GM18499 (cell line): ENCODE measurements around the gene ALPG.
"Not testable (repeated sequence)": the region's sequence is repeated elsewhere in the genome, so short reads cannot be mapped to it uniquely, and the experiment has no call there.

ENCODE experiments used
- ATAC-seq: cut with Tn5 transposase; IDR thresholded peaks from one replicate; pipeline ENCODE4 v1.9.1; 2021; ENCODE audit warnings: moderate number of reproducible peaks; ENCODE audit not compliant: insufficient read depth, unreplicated experiment

Gene ALPG

DNA sequence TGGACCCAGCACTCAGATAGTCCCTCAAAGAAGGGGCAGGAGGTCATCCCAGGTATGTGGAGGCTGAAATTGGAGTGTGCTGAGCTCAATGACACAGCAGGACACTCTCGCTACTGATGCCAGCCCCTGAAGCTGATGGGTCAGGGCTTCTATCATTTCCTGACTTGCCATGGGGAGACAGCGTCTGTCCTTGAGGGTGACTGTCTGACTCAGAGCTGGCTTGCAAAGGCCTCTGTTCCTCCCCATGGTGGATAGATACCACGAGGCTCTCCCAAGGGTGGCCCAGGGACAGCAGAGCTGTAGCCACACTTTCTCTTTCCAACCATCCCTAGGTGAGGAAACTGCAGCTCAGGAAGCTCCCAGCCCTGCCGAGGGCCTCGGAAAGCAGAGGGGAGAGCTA, 10.8 kb downstream of the ALPG start:
- no peak for ATAC-seq

DNA sequence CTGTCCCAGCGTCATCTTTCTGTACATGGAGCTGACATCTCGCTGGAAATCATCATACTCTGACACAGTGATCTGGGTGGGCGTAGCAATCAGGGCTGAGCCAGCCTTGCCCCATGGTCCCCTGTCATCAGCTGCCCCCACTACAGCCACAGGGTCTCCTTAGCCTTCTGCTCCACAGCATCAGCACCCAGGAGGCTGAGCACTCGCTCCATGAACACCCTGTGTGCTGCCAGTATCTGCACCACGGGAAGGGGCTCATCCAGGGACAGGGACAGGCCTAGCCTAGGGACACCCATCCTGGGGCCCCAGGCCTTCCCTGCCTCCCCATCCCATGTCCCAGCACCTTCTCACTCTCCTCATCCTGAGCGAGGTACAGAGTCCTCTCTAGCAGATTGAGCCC, 11.4 kb downstream of the ALPG start:
- no peak for ATAC-seq

DNA sequence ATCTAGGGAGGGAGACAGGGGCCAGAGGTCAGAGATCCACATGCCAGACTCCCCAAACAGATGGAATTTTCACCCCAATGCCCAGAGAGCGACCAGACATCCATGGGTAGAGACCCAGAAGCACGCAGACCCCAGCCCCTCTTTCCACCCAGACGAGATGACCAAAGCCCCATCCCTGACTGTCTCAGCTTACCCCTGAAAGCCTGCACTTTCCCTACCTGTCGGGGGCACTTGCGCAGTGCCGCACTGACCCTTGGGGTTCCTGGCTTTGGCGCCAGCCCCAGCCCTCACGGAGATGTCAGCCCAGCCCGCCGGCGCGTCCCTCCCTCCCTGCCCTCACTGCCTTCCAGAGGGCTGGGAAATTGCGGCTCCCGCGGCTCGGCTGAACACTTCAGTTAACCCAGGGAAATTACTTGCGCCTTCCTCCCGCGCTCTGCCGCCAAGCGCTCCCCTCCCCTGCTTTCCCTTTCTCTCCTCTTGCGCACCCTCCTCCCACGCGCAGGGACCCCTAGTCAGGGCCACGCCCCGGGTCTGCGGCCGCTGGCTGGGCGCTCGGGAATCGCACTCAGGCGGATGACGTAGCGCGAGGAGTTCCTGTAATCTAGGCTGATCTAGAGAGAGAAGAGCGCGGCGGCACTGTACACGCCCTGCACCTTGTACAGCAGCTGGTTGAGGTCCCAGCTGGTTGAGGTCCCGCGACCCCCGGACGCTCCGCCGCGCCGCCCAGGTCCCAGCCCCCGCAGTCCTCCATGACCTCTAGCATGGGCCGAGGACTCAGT, 12.0 kb downstream of the ALPG start:
- ATAC-seq: no peak

DNA sequence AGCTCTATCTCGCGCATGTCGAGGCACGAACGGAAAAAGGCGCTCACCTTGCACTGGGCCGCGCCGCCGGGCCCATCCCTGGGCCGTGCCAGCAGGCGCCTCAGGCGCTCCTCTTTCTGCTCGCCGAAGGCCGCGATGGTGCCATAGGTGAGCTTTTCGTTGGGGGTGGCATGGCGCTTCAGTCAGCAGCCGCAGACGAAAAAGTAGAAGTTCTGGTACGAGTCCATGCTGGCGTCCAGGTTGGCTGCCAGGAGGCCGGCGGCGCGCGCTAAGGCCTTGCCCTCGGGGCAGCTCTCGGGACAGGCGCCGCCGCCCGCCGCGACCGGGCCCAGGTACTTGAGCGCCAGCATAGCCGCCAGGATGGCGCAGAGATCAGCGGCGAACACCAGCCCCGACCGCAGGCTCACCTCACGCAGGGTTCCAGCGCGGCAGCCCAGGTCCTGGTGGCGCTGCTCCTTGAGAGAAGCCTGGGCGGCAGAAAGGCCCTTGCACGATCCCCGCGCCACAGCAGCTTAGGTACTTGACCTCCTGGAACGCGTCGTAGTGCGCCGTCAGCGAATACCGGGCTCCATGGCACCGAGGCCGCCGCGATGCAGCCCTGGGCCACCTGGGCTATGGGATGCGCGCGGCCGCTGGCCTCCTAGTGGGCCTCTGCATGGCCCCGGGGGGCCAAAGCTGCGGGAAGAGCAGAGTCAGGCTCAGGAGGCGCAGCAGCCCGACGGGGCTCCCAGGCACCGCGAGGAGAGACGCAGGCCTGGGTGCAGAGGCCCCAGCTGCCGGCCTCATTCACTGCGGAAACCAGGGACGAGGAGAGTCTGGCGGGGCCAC, 12.8 kb downstream of the ALPG start:
- ATAC-seq: no peak

DNA sequence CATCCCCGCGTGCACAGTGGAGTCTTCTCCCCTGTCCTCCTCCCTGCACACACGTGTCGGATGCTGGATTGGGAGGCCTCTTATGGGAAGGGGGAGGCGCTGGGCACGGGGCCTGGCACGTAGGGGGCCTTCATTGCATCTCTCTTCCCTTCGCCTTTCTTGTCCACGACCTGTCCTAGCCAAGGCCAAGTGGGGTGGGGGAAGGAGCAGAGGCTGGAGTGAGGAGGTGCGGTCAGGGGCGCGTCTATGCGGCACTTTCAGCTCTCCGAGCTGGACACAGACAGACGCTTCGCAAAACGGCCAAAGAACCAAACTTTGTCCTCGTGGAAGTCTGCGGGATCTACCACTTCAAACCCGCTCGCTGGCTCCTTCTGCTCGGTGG, 13.4 kb downstream of the ALPG start:
- ATAC-seq: no peak

DNA sequence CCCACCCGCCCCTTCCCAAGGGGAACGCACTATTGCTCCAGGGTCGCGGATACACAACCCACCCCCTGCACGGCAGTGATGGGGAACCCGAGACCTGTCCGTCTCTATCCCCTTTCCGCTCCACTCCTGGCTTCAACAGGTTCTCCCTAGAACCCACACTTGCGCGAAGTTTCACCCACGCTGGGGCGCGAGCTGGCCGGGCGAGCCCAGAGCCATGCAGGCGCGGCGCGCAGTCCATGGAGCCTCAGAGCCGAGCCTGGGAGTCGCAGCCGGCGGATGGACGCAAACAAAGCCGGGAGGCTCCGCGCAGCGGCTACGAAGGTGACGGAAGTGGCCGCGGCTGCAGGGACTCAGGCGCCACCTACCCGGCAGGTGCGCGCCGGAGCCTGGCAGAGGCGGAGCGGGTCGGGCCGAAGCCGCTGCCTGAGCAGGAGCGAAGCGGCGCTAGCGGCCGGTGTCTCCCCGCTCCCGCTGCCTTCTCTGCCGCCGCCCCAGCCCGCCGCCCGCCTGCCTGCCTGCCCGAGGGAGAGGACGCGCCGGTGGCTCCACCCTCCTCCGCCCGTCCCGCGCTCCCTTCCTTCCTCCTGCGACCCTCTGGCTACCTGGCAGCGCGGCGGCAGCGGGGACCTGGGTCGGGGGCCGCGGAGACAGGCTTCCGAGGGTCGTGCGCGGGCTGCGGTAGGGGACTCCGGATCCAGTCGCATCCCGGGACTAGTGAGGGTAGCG, 14.0 kb downstream of the ALPG start:
- no peak for ATAC-seq

DNA sequence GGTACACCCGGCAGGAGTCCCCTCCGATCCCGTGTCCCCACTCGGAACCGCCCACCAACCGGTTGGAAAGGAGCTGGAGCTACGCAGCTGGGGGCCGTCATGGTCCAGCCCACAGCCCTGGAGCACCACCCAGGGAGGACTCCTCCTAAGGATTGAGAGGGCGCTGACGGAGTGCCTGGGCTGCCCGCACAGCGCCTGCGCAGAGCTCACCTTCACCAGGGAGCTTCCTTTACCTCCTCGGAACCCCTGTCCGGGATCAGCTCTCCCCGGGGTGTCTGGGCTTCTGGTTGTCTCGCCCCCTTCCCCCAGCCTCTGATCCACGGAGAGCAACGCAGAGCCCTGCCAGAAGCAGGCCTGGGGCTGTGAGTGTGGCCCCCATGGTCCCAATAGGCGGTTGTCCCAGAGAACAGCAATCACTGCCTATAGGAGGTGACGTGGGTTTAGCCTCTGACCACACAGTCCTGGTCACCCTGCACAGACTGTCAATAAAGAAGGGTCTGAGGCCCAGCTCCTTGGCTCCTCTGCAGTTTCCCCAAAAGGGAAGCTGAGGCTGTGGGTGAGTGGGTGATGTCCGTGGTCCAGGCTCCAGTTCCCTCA, 14.6 kb downstream of the ALPG start:
- ATAC-seq: no peak

DNA sequence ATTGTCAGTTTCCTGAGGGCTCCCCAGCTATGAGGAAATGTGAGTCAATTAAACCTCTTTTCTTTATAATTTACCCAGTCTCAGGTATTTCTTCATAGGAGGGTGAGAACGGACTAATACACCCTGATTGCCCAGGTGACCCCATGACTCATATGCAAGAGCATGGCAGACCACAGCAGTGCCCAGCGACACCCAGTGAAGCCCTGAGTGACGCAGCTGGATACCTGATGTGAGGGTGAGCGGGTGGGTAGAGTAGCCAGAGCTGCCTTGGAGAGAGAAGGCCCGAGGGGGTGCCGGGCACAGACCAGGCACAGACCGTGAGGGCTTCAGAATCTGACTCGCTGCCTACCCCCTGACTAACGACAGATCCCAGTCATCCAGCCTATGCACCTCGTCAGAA, 15.4 kb downstream of the ALPG start:
- no peak for ATAC-seq

DNA sequence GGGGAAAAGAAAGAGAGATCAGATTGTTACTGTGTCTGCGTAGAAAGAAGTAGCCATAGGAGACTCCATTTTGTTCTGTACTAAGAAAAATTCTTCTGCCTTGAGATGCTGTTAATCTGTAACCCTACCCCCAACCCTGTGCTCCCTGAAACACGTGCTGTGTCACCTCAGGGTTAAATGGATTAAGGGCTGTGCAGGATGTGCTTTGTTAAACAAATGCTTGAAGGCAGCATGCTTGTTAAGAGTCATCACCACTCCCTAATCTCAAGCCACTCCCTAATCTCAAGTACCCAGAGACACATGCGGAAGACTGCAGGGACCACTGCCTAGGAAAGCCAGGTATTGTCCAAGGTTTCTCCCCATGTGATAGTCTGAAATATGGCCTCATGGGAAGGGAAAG, 16.4 kb downstream of the ALPG start:
- ATAC-seq: not testable (repeated sequence)

DNA sequence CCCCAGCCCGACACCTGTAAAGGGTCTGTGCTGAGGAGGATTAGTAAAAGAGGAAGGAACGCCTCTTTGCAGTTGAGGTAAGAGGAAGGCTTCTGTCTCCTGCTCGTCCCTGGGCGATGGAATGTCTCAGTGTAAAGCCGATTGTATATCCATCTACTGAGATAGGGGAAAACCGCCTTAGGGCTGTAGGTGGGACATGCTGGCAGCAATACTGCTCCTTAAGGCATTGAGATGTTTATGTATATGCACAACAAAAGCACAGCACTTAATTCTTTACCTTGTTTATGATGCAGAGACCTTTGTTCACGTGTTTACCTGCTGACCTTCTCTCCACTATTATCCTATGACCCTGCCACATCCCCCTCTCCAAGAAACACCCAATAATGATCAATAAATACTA, 16.8 kb downstream of the ALPG start:
- not testable (repeated sequence) for ATAC-seq

DNA sequence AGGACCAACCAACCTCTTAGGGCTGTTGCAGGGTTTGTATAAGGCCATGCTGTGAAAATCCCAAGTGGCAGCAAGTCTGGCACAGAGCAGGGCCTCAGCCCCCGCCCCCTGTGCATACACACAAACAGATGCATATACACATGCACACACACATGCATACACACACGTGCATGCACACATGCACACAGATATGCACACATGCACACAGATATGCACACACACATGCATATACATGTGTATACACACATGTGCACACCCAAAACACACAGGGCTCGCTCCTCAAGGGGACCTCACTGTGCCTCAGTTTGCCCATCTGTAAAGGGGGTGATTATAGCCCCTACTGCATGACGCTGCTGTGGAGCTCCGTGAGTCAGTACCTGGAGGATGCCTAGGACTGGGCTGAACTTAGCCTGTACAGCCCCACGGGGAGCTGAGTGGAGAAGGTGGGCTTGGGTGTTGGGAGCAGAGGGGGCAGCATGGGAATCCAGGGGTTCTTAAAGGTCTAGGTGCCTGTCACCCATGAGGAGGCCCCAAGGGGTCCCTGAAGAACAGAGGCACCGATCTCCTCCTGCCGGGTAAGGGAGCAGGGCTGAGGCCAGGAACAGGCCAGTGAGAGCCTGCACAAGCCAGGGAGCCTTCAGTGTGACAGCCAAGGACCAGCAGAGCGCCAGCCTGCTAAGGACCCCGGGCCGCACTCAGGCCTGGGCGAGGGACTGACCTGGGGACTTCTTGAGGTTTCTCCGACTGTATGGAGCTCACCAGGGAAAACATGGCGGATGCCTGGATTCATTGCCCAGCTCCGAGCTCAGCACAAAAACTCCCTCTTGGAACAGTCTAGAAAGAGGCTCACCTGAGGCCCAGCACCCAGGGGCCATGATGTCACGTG, 25.3 kb downstream of the ALPG start:
- no peak for ATAC-seq

DNA sequence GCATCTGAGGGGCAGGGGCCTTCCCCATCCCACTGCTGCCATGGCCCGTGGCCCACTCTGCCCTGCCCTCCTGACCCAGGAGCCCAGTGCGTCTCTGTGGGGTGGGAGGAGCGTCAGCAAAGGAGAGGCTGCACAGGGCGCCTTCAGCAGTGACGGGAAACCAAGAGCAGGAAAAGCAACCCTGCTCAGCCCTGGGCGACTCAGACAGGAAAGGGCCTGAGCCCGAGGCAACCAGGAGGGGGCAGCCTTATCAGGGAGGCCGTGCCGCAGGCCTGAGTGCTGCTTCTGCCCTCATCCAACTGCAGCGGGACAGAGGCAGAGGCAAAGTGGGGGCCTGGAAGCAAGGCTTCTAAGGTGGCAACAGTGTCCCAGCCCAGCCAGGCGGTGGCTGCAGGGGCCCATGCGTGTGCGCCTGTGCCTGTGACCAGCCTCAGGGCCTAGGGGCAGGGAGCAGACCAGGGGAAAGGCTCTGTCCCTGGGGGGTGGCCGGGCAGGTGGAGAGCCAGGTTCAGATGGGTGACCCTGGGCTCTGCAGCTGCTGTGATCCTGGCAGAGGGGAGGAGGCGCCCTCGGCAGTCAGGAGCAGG, 26.0 kb downstream of the ALPG start:
- ATAC-seq: no peak

DNA sequence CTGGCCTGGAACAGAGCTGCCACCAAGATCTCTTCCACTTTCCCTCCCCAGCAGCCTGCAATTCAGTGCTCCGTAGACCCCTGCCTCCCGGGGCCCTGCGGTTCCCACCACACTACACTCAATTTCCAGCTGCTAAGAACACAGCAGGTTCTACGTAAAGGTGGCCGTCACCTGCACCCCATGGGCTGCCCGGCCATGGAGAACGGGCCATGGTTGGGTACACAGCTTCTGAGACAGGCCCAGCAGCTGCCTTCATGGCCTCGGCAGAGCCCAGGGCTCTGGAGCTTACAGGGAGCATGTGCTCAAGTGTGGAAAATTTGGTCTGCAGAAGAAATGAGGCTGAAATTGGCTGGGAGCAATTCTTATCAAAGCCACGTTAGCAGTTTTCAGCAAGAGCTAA, 27.0 kb downstream of the ALPG start:
- not testable (repeated sequence) for ATAC-seq

DNA sequence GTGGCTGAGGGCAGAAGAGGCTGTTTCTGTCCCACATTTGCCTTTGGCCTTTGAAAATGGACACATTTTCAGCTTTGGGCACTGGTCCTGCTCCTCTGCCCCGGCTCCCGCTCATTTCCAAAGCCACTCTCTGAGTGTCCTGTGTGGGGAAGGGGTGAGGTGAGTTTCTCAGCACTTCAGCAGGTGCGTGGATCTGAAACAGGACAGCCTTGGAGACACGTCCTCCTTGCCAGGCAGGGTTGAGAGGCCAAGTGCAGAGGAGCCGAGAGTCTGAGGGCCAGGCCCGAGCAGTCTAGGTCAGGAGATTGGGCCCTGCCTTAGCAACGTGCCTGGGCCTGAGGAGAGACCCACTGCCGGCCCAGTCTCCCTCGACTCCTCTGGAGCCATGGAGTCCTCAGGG, 27.4 kb downstream of the ALPG start:
- ATAC-seq: no peak

DNA sequence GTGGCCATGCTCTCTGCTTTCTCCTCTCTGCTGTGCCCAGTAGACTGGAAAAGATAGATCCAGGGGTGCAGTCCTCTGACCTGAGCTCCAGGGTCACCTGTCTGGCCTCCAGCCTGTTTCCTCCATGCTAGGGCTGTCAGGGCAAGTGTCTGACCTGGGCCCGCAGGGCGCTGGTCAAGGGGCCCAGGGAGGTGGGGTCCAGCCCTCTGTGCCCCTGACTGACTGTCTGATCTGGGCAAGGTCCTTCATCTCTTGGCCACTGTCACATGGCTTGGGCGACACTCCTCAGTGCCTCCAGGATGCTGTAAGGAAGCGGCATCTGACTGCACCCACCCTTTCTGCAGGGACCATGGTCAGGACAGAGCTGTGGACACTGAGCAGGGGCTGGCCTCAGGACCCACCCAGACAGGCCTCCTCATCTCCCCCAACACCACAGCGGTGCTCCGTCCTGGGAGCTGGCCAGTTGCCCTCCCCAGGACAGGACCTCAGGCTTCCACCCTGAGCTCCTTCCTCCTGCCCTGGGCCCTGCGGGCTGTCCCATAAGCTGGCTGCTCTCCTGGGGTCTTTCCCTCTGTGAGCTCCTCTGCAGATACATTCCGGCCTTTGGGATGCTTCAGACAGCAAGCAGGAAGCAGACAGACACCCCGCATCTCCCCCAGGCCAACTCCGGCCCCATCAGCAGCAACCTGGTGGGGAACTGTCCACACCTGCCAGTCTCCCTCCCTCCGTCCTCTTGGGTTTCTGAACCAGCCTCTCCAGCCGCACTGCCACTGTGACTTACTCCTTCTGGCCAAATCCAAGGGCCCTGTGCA, 28.1 kb downstream of the ALPG start:
- no peak for ATAC-seq

DNA sequence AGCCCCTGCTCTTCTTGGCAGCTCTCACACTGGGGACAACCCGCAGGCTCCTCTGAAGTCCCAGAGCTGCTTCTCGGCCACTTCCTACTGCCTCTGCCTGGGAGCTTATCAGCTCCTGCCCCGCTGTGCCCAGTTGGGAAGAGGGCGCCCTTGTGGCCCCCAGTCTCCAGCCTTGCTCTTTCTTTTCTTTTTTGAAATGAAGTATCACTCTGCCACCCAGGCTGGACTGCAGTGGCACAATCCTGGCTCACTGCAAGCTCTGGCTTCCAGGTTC, 28.7 kb downstream of the ALPG start:
- ATAC-seq: no peak

DNA sequence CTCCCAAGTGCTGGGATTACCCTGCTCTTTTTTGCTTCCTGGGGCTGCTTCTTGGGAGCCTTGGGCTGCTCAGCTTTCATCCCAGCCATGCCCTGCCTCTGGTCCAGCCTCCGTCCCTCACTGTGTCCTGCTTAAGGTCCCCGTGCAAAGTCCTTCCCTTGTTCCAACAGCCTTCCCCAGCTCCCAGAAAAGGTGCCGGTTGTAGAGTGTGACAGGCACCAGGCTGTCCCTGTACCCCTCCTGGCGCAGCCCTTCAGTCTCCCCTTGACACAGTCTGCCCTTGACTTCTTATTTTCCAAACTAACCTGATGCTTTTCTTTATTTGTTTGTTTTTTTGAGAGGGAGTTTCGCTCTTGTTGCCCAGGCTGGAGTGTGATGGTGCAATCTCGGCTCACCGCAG, 29.2 kb downstream of the ALPG start:
- no peak for ATAC-seq

DNA sequence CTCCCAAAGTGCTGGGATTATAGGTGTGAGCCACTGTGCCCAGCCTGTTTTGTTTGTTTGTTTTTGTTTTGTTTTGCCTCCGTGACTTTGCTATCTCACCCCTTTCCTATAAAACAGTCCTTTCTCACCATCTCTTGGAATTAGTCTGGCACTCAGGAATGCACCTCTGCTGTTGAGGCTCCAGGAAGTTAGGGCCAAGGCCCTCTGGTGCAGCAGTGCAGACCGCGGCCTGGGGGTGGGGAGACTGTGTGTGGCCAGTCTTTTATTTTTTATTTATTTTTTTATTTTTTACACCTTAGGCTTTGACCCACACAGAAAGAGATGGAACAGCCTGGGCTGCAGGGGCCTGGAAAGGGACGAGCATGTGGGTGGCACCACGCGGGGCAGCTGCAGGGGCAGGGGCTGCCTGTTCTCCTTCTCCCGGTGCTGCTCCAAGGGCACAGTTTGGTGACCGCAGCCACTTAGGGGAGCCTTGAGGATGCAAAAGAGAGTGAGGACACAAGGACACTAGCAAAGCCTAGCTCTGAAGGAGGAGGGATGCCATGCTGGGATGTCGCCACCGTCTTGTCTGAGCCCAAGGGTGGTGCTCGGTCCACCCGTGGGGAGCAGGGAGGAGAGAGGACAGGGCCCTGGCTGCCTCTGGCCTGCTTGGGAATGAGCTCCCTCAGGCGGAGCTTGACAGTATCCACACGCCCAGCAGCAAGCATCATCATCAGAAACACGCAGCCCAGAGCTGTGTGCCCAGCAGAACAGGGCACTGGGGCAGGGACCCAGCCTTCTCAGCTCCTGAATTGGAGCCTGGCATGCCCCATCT, 29.9 kb downstream of the ALPG start:
- ATAC-seq: no peak
